ENCODE measurements around the gene ITGAD.

- no peak for TF ChIP-seq JUND (IDR thresholded peaks at IDR 0.05)
- TF ChIP-seq CTCF (IDR thresholded peaks at IDR 0.05; ENCODE audit: low read depth, low read length, missing input control) = no peak
- no peak for TF ChIP-seq ZBTB33 (IDR thresholded peaks at IDR 0.05)
- TF ChIP-seq RAD21 (IDR thresholded peaks at IDR 0.05) = no peak
- no peak for TF ChIP-seq TAF1 (conservative IDR thresholded peaks at IDR 0.05)
- no peak for TF ChIP-seq REST (IDR thresholded peaks at IDR 0.05)
These were observed 6.8 kb upstream of the ITGAD start for GRCh38 chr16:31386157-31386984.
